Measurements from ENCODE around the gene DHRS7B.

DHRS7B gene

GRCh38 chr17:21177854-21178600 lies 51.3 kb downstream of the DHRS7B start:
- H3K27ac ChIP-seq: no peak overlapping the region
- no peak overlapping the region for H3K9ac ChIP-seq
- no peaks in the 10 kb centered on the region for H3K4me1 ChIP-seq (ENCODE audit: low read depth, poor library complexity, severe bottlenecking)
- no peaks in the 10 kb centered on the region for H3K27me3 ChIP-seq (ENCODE audit: insufficient read depth, low read depth)
- H3K4me2 ChIP-seq: no peak overlapping the region
- no peak overlapping the region for H2AFZ ChIP-seq (ENCODE audit: low read depth)
- H3K4me3 ChIP-seq (IDR thresholded peaks at IDR 0.05; ENCODE audit: insufficient read depth, low read depth, low read length): no peak overlapping the region
- H3K79me2 ChIP-seq (ENCODE audit: insufficient read depth, low read depth): no peaks in the 10 kb centered on the region
- TF ChIP-seq, protein P1, sequence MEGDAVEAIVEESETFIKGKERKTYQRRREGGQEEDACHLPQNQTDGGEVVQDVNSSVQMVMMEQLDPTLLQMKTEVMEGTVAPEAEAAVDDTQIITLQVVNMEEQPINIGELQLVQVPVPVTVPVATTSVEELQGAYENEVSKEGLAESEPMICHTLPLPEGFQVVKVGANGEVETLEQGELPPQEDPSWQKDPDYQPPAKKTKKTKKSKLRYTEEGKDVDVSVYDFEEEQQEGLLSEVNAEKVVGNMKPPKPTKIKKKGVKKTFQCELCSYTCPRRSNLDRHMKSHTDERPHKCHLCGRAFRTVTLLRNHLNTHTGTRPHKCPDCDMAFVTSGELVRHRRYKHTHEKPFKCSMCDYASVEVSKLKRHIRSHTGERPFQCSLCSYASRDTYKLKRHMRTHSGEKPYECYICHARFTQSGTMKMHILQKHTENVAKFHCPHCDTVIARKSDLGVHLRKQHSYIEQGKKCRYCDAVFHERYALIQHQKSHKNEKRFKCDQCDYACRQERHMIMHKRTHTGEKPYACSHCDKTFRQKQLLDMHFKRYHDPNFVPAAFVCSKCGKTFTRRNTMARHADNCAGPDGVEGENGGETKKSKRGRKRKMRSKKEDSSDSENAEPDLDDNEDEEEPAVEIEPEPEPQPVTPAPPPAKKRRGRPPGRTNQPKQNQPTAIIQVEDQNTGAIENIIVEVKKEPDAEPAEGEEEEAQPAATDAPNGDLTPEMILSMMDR (conservative IDR thresholded peaks at IDR 0.05; ENCODE audit: low read depth, low read length): no peak
- no peaks in the 10 kb centered on the region for H4K20me1 ChIP-seq (ENCODE audit: insufficient read depth)
- H3K36me3 ChIP-seq (ENCODE audit: insufficient read depth): no peaks in the 10 kb centered on the region

DNA sequence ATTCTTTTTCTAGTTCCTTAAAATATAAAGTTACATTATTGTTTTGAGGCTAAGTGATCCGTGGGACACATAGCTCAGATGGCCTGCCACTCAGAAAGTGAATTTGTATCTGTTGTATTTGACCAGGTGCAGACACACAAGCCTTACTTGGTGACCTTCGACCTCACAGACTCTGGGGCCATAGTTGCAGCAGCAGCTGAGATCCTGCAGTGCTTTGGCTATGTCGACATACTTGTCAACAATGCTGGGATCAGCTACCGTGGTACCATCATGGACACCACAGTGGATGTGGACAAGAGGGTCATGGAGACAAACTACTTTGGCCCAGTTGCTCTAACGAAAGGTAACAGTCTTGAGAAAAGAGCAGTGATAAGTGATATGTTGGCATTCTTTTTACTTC lies 56.7 kb downstream of the DHRS7B start:
- TF ChIP-seq, protein P1 (conservative IDR thresholded peaks at IDR 0.05; ENCODE audit: low read depth, low read length): no peak
- H3K4me1 ChIP-seq (ENCODE audit: low read depth, poor library complexity, severe bottlenecking): peaks cover 3% of the 10 kb centered on the region
- no peaks in the 10 kb centered on the region for H3K27me3 ChIP-seq (ENCODE audit: insufficient read depth, low read depth)

GRCh38 chr17:21184570-21184969 lies 57.8 kb downstream of the DHRS7B start:
- no peaks in the 10 kb centered on the region for H3K36me3 ChIP-seq (ENCODE audit: insufficient read depth)
- no peaks in the 10 kb centered on the region for H3K79me2 ChIP-seq (ENCODE audit: insufficient read depth, low read depth)
- H3K4me2 ChIP-seq: no peak overlapping the region
- no peaks in the 10 kb centered on the region for H4K20me1 ChIP-seq (ENCODE audit: insufficient read depth)
- H3K4me1 ChIP-seq (ENCODE audit: low read depth, poor library complexity, severe bottlenecking): peaks cover 3% of the 10 kb centered on the region
- H3K9ac ChIP-seq: no peak overlapping the region
- no peak overlapping the region for H2AFZ ChIP-seq (ENCODE audit: low read depth)
- no peak overlapping the region for H3K27ac ChIP-seq
- no peaks in the 10 kb centered on the region for H3K27me3 ChIP-seq (ENCODE audit: insufficient read depth, low read depth)
- no peak overlapping the region for H3K4me3 ChIP-seq (IDR thresholded peaks at IDR 0.05; ENCODE audit: insufficient read depth, low read depth, low read length)
- TF ChIP-seq, protein P1 (conservative IDR thresholded peaks at IDR 0.05; ENCODE audit: low read depth, low read length): no peak

More for the DNA sequence above, 56.7 kb downstream of the DHRS7B start:
- H3K36me3 ChIP-seq (ENCODE audit: insufficient read depth): no peaks in the 10 kb centered on the region
- no peak overlapping the region for H2AFZ ChIP-seq (ENCODE audit: low read depth)
- no peak overlapping the region for H3K4me2 ChIP-seq
- H3K79me2 ChIP-seq (ENCODE audit: insufficient read depth, low read depth): no peaks in the 10 kb centered on the region
- H3K4me3 ChIP-seq (IDR thresholded peaks at IDR 0.05; ENCODE audit: insufficient read depth, low read depth, low read length): no peak overlapping the region
- H3K27ac ChIP-seq: no peak overlapping the region
- no peaks in the 10 kb centered on the region for H4K20me1 ChIP-seq (ENCODE audit: insufficient read depth)
- no peak overlapping the region for H3K9ac ChIP-seq

DNA sequence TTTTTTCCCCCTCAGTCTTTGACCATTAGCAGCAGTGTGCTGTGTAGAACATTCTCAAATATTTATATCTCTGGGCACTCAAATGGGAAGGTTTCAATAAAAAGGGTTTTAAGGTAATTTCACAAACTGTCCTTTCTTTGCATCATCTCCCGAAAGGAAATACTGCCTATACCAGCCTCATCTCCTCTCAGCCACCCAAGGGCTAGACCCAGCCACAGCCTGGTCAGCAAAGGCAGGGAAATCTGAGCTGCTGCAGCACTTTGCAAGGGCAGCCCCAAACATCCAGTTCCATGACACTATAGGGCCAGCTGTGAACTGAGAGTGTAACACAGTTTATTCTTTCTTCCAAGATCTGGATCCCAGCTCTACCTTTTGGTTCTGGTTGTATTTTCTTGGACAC lies 58.3 kb downstream of the DHRS7B start:
- Histone ChIP-seq H4K20me1 (ENCODE audit: insufficient read depth) (no peaks in the 10 kb centered on the region), H3K27me3 (ENCODE audit: insufficient read depth, low read depth) (no peaks in the 10 kb centered on the region), H3K79me2 (ENCODE audit: insufficient read depth, low read depth) (no peaks in the 10 kb centered on the region), H3K27ac (no peak overlapping the region), H3K9ac (no peak overlapping the region), H3K4me1 (ENCODE audit: low read depth, poor library complexity, severe bottlenecking) (peaks cover 3% of the 10 kb centered on the region), H3K4me3 (IDR thresholded peaks at IDR 0.05; ENCODE audit: insufficient read depth, low read depth, low read length) (no peak overlapping the region), H3K4me2 (no peak overlapping the region), H2AFZ (ENCODE audit: low read depth) (no peak overlapping the region), H3K36me3 (ENCODE audit: insufficient read depth) (no peaks in the 10 kb centered on the region)
- TF ChIP-seq, protein P1 (conservative IDR thresholded peaks at IDR 0.05; ENCODE audit: low read depth, low read length): no peak
